Measurements from ENCODE around the gene PDHA2.
"Not testable (repeated sequence)": the region's sequence is repeated elsewhere in the genome, so short reads cannot be mapped to it uniquely, and the experiment has no call there.

PDHA2 gene

DNA sequence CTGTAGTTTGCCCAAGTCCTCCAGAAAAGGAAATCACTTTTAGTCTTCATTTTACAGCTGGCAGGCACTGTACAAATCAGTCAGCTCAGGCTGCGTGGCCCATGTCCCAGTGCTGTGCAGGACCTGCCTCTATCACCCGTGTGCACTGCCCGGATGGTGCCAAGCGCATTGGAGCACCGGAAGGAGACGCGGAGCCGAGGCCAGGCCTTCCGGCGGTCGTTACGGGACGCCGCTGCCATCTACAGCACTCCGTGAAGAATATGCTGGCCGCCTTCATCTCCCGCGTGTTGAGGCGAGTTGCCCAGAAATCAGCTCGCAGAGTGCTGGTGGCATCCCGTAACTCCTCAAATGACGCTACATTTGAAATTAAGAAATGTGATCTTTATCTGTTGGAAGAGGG, at the start of gene PDHA2:
PDHA2 (plus strand) TSS at position 203 of the 400 bp plus-strand sequence; CDS start at position 261, 58 bp downstream.
- no peak for DNase-seq (ENCODE audit: low spot score)

DNA sequence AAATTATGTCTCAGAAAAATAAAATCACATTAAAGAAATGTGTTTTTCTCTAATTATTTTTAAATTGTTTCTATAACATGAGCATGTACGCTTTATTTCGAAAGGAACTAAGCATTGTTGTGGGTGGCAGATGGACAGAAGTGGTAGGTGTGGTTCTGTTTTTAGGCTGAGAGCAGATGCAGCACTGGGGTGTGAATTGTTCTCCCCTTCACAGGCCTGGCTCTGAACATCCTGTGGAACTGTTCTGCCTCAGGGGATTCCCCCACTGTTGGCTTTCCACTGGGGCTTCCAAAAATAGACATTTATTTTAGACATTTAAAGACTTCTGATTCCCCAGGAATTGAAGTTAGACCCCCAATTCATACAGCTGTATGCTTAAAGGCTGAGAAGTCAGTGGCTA, 41.9 kb upstream of the PDHA2 start:
- DNase-seq (ENCODE audit: low spot score), result no peak

DNA sequence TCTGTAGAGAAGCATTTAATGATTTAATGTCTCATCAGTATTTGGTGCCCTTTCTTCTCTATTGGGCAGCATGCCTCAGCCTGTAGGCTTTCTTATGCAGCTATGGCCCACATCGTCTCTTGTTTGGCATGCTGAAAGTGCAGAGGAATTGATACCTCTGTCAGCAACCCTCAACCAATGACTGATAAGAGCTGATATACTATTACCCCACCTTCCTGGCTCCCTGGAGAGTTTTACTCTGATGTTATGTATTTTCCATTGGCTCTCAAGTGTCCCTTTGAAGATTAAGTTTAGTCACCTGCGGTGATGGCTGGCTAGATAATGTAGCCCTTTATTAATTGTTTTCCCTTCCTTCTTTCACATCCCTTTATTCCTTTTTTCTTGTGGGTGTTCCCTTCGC, 41.2 kb upstream of the PDHA2 start:
- no peak for DNase-seq (ENCODE audit: low spot score)

DNA sequence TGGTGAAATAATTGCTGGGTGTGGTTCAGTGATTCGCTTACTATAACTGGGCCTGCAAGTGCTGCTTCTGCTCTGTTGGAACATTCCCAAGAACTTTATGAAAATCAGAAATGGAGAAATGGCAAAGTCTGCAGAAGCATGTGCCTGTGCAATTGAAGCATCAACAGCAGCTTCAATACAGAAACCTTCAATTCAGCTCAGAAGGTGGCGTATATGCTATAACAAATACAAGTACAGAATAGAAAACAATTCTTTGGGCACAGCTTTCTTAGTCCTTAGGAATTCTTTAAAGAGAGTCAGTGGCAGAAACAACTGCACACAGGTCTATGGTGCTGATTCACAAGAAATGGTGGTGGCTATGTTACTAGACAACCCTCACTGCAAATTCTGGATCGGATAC, 18.0 kb upstream of the PDHA2 start:
- DNase-seq (ENCODE audit: low spot score), result no peak

DNA sequence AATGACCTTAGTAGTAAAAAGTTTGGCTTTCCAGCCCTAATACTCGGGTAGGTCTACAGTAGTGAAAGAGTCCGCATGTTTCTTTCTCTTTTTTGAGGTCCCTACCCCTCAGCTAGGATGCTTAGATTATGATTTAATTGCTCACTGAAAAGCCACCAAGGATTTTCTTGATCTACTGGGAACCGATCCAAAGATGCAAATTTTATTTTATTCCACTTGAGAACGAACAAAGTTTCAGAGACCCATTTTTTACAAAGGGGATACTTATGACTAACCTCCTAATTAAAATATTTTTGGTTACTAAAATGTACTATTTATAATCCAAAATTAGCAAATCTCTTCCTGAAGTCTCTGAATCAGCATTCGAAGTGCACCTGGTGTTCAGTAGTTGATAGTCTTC, 14.3 kb upstream of the PDHA2 start:
- DNase-seq (ENCODE audit: low spot score), result no peak

DNA sequence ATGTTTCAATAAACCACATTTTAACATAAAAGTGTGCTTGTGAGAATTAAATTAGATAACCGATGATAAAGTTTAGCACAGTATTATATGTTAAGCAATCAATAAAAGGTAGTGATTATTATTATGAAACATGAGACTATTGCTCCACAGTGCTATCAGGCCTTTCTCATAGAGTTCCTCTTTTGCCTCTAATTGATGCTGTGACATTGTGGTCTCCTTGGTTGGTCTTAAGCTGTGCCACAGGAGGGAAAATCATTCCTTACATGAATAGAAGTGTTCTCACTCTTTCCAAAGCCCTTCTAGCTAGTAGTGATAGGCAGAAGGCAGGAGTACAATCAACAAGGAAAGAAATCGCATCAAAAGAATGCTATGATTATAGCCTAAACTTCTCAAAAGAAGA, 9.2 kb upstream of the PDHA2 start:
- no peak for DNase-seq (ENCODE audit: low spot score)

DNA sequence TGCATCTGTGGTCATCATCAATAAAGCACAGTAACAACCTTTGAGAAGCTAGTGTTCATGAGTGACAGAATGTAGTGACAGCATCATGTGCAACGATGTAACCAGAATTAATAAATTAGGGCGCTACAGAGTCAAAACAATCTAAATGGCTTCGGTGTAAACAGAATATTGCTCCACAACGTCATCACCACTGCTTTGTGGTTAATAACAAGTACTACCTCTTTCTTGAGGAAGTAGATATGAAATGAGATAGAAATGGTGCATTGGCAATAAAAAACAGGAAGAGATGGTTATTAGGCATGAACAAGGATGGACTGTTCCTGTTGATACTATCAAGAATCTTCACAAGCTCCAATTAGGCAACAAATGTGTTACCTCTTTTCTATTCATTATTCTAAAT, 8.7 kb upstream of the PDHA2 start:
- DNase-seq (ENCODE audit: low spot score), result no peak

DNA sequence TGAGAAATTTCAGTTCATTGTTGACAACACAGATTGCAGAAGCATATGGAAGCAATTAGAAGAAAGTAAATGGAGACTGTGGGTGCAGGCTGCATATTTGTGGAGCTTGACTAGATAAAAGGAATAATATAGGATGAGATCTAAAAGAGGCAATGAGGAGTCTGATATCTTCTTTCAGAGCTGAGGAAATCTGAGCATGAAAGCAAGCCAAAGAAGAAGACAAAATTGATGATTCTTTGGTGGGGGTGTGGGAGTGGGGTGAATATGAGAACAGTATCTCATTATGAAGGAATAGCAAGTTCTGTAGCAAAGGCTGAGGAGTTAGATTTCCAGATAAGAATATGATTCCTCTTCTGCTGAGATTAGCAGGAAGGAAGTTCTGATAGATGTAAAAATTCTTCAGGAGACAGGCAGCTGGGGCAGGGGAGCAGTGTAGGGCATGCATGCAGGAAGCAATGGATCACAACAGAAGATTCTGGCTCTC, 6.1 kb upstream of the PDHA2 start:
- DNase-seq (ENCODE audit: low spot score), result no peak

DNA sequence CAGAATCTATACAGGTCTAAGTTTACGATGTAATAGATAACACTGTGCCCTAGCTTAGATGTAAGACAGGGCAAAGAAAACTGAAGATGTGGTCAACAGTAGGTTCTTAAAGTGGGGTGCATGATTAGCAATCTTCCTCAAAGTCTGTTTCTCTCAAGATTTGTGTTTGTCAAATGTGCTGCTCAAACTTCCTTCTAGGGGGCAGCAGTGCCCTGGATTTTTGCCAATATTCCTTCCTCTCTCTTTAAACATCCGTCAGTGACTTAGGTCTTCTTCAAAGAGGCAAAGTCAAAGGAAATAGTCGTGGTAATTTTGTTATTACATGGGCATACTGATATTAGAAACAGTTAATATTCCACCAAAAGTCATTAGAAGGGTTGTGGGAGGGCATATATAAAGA, 4.2 kb upstream of the PDHA2 start:
- no peak for DNase-seq (ENCODE audit: low spot score)

DNA sequence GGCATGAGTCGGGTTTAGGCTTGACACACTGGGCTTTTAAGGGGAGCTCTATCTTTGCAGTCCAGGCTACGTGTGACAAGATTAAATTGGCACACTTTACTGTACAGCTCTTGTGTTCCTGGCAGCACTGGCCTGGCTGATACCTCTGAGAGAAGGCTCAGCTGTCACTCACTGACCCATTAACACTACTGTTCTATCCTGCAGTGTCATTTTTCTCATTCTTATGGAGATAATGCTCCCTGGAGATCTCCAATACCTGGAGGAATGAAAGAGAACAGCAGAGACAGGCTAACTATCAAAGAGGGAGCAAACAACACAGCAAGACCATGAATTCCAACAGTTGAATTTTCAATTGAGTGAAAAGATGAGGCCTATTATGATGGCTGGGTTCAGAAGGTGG, 1.7 kb upstream of the PDHA2 start:
- DNase-seq (ENCODE audit: low spot score), result no peak

DNA sequence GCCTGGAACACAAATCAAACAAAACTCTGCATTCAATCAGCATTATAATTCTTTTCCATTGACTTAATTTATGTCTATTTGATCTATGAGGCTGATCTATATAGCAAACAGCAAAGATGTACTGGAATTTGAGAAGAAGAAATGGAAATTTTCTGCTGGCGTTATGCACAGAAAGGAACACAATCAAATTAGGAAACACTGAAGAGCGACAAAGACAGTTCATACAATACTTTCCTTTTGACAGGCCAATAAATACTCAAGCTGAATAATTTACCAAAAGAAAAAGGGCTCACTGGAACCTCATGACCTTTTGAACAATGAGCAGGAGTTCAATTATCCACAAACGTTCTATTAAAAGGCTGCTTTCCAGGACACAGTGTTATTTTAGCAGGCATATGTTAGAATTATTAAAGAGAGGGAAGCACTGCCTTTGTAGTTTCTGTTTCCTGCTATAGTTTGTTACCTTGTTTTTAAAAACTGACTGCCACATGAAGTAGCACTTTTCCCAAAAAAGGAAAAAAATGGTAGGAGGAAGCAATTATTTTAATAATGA, 8.1 kb downstream of the PDHA2 start:
- DNase-seq (ENCODE audit: low spot score), result no peak

DNA sequence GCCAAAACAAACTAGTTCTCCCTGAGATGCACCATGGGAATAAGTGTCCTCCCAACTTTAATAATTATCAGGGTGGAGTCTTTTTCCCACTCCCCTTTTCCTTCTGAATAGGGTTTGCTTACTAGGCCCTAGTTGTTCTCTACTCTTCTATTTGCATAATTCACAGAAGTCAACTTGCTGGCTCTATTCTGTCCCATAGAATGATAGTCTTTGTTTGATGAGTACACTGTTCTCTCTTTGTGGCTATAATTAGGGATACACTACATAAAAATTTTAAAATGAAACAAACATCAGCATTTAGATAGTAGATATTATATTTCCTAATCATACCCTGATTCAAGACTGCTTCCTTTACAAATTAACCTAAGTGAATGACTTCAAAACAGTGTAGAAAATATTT, 10.3 kb downstream of the PDHA2 start:
- no peak for DNase-seq (ENCODE audit: low spot score)

DNA sequence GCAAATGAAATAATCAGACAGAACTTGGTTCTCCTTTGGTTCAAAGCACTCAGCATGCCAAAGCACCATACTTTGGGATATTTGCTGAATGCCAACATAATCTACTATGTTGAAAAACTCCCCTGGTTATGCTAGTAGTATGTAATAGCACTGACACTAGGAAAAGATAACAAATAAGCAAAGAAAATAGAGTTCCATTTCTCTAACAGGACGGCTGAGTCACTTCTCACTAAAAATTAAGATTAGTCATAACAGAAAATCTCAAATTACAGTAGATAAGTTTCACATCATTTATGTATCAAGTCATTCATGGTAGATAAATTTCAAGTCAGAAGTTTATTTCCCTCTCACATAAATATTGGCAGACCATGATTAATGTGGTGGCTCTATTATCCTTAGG, 17.9 kb downstream of the PDHA2 start:
- no peak for DNase-seq (ENCODE audit: low spot score)

DNA sequence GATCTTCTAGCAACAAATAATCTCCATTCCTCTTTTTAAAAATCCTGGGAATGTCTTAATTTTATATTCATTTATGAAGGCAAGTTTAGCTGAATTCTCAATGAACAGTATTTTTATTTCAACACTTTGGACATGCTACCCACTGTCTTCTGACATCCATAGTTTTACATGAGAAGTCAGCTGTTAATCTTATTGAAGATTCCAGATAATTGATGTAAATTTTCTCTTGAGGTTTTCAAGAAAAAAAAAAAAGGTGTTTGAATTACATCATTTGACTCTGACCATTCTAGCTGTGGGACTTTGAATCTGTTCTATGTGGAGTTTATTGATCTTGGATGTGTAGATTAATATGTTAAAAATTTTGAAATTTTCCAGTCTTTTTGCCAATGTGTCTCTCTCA, 28.0 kb downstream of the PDHA2 start:
- no peak for DNase-seq (ENCODE audit: low spot score)

DNA sequence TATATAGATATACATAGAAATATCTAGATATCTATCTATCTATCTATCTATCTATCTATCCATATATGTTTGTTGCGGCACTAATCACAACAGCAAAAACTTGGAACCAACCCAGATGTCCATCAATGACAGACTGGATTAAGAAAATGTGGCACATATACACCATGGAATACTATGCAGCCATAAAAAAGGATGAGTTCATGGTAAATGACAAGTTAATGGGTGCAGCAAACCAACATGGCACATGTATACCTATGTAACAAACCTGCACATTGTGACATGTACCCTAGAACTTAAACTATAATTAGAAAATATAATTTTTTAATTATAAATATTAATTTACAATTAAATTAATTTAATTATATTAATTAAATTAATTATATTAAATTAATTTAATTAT, 29.5 kb downstream of the PDHA2 start:
- DNase-seq (ENCODE audit: low spot score), result not testable (repeated sequence)

DNA sequence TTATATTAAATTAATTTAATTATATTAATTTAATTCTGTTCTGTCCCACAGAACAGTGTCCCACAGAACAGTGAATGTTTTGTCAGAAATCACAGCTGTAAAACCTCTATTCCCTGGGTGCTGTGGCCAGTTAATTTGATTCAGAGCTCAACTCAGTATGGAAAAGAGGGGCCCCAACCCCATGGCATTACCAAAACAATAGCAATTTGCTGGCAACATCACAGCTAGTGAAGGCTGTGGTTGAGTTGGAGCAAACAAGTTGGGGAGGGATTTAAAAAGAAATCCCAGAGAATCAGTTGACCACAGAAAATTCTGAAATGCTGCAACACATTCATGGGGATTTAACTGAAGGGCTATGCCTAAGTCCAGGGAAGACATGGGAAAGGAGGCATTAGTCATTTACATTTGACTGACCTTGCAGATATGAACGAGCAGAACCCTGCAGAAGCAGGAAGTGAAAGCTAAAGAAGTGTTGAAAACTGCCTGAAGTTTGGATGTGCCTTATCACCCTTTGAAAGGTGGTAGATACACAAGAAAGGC, 30.1 kb downstream of the PDHA2 start:
- no peak for DNase-seq (ENCODE audit: low spot score)

DNA sequence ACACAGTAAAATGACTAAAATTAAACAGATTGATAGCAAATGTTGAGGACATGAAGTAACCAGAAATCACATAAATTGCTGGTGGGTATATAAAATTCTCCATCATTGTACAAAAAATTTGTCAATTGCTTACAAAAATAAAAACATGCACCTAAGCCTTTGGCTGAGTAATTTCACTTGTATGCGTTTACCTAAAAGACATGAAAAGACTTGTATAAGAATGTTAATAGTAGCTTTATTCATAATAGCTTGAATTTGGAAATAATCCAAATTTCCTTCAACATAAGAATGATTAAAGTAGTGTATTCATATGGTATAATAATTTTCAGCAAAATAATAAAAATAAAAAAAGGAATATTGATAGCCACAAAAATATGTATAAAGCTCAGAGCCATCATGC, 37.7 kb downstream of the PDHA2 start:
- DNase-seq (ENCODE audit: low spot score), result no peak

DNA sequence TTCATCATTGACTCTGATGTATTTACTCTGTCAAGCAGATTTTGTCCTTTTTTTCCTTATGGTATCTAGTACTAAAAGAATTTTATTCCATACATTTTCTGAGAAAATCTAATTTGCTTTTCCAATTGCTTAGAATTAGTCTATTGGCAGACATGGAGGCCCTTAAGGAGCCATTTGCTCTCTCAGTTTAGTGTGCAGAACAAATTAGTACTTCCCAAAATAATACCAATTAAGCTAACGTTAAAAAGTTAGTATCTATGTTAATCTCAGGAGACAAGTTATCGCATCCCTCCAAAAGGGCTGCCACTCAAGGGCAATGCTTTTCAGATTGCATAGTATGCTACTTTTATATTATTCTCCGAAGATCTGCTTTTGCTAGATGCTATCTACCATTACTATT, 47.7 kb downstream of the PDHA2 start:
- no peak for DNase-seq (ENCODE audit: low spot score)

DNA sequence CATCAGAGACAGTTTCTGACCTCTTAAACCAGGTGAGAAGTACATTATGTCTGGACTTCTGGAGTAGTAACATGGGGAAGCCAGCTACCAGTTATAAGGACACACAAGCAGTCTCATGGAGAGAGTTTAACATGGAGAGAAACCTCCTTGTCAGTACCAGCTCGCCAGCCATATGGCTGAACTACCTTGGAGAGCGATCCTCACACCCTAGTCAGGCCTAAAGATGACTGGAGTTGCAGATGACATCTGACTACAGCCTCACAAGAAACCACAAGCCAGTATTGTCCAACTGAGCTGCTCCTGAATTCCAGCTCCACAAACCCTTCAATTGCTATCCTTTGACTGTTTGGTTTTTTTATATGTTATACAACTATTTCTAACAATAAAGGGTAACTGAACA, 49.8 kb downstream of the PDHA2 start:
- DNase-seq (ENCODE audit: low spot score), result no peak
